GM13977 (cell line): ENCODE results near the gene SLC12A7.
"Not testable (repeated sequence)": the region's sequence is repeated elsewhere in the genome, so short reads cannot be mapped to it uniquely, and the experiment has no call there.

Source experiments
- DNase-seq: peaks from one replicate; pipeline ENCODE4 v3.0.0; 2012; ENCODE audit warnings: low spot score
- CTCF ChIP-seq: IDR thresholded peaks from 2 replicates; pipeline ENCODE4 v1.5.1; 2012; ENCODE audit warnings: mild to moderate bottlenecking, control low read depth; ENCODE audit not compliant: insufficient read depth; ENCODE audit errors: extremely low read depth, missing control alignments
- in situ Hi-C: fragments of 300-500 bp; cut with MboI; formaldehyde crosslinking; loops from one replicate; pipeline ENCODE4 v1.12.0; 2022; ENCODE audit warnings: low sequenced_read_pairs, low pct_unique_long_range_greater_than_20kb, mixed read lengths, inconsistent platforms; ENCODE audit not compliant: unreplicated experiment

The SLC12A7 gene

DNA sequence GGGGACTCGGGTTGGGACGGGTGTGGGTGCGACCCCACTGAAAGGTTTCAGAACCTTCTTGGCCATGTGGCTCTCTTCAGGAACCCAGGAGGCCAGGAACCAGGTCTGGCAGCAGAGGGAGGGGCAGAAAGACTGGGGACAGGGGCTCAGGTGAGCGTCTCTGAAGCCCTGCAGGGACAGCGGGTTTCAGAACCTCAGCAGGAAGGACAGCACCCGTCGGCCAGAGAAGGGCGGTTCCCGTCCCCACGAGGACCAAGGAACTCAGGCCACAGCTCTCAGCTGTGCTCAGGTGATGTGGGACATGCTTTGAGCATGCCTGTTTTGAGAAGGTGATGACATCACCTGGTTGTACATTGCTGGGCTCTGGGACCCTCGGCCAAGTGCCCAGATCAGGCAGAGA lies 25.7 kb downstream of the SLC12A7 start:
- in situ Hi-C loops: no loop called here
- DNase-seq: no peak

GRCh38 chr5:1085391-1085790 lies 26.5 kb downstream of the SLC12A7 start:
- in situ Hi-C loops: no loop called here
- TF ChIP-seq CTCF: no peak
- DNase-seq: no peak

More for the DNA sequence above, 25.7 kb downstream of the SLC12A7 start:
- TF ChIP-seq CTCF: no peak

DNA sequence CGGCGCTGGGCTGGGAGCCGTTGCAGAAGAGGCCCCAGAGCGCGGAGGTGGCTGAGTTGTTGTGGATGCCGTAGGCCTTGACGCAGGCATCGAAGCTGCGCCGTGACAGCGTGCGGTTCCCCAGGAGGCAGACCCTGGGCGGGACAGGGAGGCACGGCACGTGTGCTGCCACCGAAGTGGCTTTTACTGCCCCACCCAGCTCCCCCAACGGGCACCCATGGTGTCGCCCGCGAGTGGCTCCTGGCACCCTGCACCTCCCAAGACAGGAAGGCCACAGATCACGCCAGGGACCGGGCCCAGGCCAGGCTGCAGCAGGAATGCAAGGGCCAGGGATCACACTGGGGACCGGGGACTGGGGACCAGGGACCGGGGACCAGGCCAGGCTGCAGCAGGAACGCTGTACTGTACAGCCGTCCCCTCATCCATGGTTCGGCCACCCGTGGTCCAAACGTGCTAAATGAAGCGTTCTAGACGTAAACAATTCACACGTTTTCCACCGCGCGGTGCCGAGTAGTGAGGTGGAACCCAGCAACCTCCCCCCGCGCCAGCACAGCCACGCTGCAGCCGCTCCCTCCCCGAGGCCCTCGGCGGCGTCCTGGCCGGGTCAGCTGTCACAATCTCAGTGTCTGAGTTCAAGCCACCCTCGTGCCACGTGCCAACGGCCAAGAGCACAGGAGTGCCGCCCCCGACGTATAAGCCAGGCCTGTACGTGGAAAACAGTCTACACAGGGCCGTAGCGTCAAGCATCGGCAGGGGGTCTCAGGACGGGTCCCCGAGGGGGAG lies 27.8 kb downstream of the SLC12A7 start:
- DNase-seq: no peak
- TF ChIP-seq CTCF: no peak
- in situ Hi-C loops: no loop called here

DNA sequence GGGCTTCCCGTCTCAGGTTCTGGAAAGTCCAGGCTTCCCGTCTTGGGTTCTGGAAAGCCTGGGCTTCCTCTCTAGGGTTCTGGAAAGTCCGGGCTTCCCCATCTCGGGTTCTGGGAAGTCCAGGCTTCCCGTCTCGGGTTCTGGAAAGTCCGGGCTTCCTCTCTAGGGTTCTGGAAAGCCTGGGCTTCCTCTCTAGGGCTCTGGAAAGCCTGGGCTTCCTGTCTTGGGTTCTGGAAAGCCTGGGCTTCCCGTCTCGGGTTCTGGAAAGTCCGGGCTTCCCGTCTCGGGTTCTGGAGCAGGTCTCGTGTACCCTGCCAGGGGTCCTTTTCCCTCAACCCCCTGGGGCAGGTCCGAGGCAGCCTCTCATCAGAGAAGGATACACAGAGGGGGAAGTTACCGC lies 28.8 kb downstream of the SLC12A7 start:
- in situ Hi-C loops, DNase-seq: not testable (repeated sequence)

DNA sequence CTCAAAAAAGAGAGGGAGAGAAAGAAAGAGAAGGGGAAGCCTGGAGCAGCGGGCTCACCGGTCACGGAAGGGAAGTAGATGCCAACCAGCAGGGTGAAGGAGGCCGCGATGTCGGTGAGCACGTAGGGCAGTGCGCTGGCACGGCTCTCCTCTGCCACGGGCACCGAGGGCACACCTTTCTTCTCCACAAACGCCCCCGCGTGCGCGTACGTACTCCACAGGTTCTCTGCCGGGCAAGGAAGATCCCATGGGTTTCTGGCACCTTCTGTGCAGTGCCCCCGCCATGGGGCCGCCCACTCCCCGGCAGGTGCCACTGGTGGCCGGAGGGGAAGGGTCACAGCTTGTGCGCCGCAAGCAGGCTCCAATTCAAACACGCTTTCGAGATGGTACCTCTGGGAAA lies 30.3 kb downstream of the SLC12A7 start:
- DNase-seq: no peak
- TF ChIP-seq CTCF: no peak
- in situ Hi-C loops: no loop called here

- in situ Hi-C loops: no loop called here
- no peak for TF ChIP-seq CTCF
- DNase-seq: no peak
These were observed 31.4 kb downstream of the SLC12A7 start for GRCh38 chr5:1080432-1080831.

DNA sequence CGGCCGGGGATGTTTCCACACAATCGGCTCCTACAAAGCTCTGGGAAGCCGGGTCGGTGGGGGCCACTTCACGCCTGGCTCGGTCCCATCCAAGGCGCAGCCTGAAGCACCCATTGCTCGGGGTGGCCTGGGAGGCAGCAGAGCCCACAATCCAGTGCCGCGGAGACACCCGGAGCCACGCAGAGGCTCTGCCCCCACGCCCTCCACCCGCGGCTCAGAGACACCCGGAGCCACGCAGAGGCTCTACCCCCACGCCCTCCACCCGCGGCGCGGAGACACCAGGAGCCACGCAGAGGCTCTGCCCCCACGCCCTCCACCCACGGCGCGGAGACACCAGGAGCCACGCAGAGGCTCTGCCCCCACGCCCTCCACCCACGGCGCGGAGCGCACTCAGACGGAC lies 31.9 kb downstream of the SLC12A7 start:
- in situ Hi-C loops: no loop called here
- no peak for TF ChIP-seq CTCF
- no peak for DNase-seq
